IMR-90 (cell line): ENCODE results near the gene GLIPR1L2. TPM values are rescaled to one million over a fixed set of nuclear protein-coding genes. Genes with fewer than 3 reads are reported as not detected.

Experiments used
- ATAC-seq: fragments of 200-7000 bp; cut with Tn5 transposase; 2 replicates; pipeline ENCODE4 v1.9.1; 2020; ENCODE audit warnings: low read depth, mild to moderate bottlenecking, moderate library complexity
- BruUV-seq: library from RNA; stranded (reverse); fragments of 400-500 nt; replicated peaks from 2 replicates; lab custom pipeline; 2021; lab: Mats Ljungman, UMichigan
- CTCF ChIA-PET: fragments of 300-600 bp; formaldehyde crosslinking; extraction: SDS; loops from one replicate; lab custom pipeline; 2021; ENCODE audit warnings: antibody characterized with exemption; lab: Yijun Ruan, JAX
- POLR2A ChIA-PET: fragments of 300-600 bp; sonication (Branson Sonifier 250); formaldehyde crosslinking; loops from one replicate; lab custom pipeline; 2022; ENCODE audit warnings: antibody characterized with exemption; ENCODE audit not compliant: unreplicated experiment; lab: Charles Lee
- DNase-seq: peaks from one replicate; pipeline ENCODE4 v3.0.0; 2013
- H2AFZ ChIP-seq: replicated peaks from 2 replicates; pipeline ENCODE3; 2013; ENCODE audit warnings: low read length, mild to moderate bottlenecking; ENCODE audit not compliant: poor library complexity
- H2AK5ac ChIP-seq: 2 replicates; pipeline ENCODE4 v1.6.1; 2013; ENCODE audit warnings: low read depth, low read length, inconsistent platforms
- H2AK9ac ChIP-seq: replicated peaks from 2 replicates; pipeline ENCODE3; 2013; ENCODE audit warnings: mild to moderate bottlenecking, low read depth, low read length, moderate library complexity; ENCODE audit not compliant: poor library complexity
- H2BK120ac ChIP-seq: 2 replicates; pipeline ENCODE4 v1.6.1; 2013; ENCODE audit warnings: low read depth, low read length, inconsistent platforms
- H2BK15ac ChIP-seq: 3 replicates; pipeline ENCODE4 v1.6.1; 2013; ENCODE audit warnings: low read depth, low read length, inconsistent platforms
- H2BK20ac ChIP-seq: 2 replicates; pipeline ENCODE4 v1.6.1; 2013; ENCODE audit warnings: low read depth, mild to moderate bottlenecking, inconsistent platforms, low read length, moderate library complexity
- H2BK5ac ChIP-seq: 2 replicates; pipeline ENCODE4 v1.6.1; 2013; ENCODE audit warnings: mild to moderate bottlenecking, low read depth, low read length, inconsistent platforms; ENCODE audit not compliant: poor library complexity, severe bottlenecking
- H3K14ac ChIP-seq: replicated peaks from 2 replicates; pipeline ENCODE4 v1.6.1; 2013; ENCODE audit warnings: low read depth, low read length, inconsistent platforms
- H3K18ac ChIP-seq: 2 replicates; pipeline ENCODE4 v1.6.1; 2013; ENCODE audit warnings: low read depth, low read length, control low read depth
- H3K23ac ChIP-seq: 2 replicates; pipeline ENCODE4 v1.6.1; 2013; ENCODE audit warnings: low read depth, low read length, inconsistent platforms
- H3K27ac ChIP-seq: 2 replicates; pipeline ENCODE4 v1.5.1; 2013; ENCODE audit warnings: mild to moderate bottlenecking, control low read depth, low read length; ENCODE audit not compliant: insufficient read depth
- H3K27me3 ChIP-seq: 2 replicates; pipeline ENCODE4 v1.6.1; 2013; ENCODE audit warnings: low read length; ENCODE audit not compliant: control insufficient read depth, insufficient read depth
- H3K36me3 ChIP-seq: 2 replicates; pipeline ENCODE4 v1.6.1; 2013; ENCODE audit warnings: low read length, mixed read lengths; ENCODE audit not compliant: control insufficient read depth, insufficient read depth
- H3K4ac ChIP-seq: 2 replicates; pipeline ENCODE4 v1.6.1; 2013; ENCODE audit warnings: low read depth, low read length, inconsistent platforms
- H3K4me1 ChIP-seq: 2 replicates; pipeline ENCODE4 v1.6.1; 2013; ENCODE audit warnings: low read length, mixed read lengths; ENCODE audit not compliant: control insufficient read depth, insufficient read depth
- H3K4me2 ChIP-seq: 2 replicates; pipeline ENCODE4 v1.6.1; 2013; ENCODE audit warnings: low read depth, mild to moderate bottlenecking, control low read depth, low read length, moderate library complexity
- H3K4me3 ChIP-seq: 2 replicates; pipeline ENCODE4 v1.5.1; 2013; ENCODE audit warnings: low read depth, mild to moderate bottlenecking, control low read depth, low read length, moderate library complexity; ENCODE audit not compliant: insufficient read depth
- H3K56ac ChIP-seq: 2 replicates; pipeline ENCODE4 v1.6.1; 2013; ENCODE audit warnings: low read length, inconsistent platforms; ENCODE audit not compliant: insufficient read depth; ENCODE audit errors: extremely low read depth
- H3K79me1 ChIP-seq, 2 experiments: 2 replicates each; pipeline ENCODE4 v1.6.1; 2013; ENCODE audit warnings: low read length in 2 of 2, inconsistent platforms in 1 of 2, low read depth in 1 of 2
- H3K9ac ChIP-seq: 2 replicates; pipeline ENCODE4 v1.6.1; 2013; ENCODE audit warnings: low read depth, low read length, control low read depth
- H3K9me1 ChIP-seq: 2 replicates; pipeline ENCODE4 v1.6.1; 2013; ENCODE audit warnings: low read length, inconsistent platforms; ENCODE audit not compliant: insufficient read depth
- H3K9me3 ChIP-seq: 2 replicates; pipeline ENCODE4 v1.6.1; 2013; ENCODE audit warnings: low read length; ENCODE audit not compliant: control insufficient read depth, insufficient read depth
- H4K20me1 ChIP-seq: 2 replicates; pipeline ENCODE4 v1.6.1; 2013; ENCODE audit warnings: low read length, inconsistent platforms; ENCODE audit not compliant: insufficient read depth
- H4K5ac ChIP-seq: 2 replicates; pipeline ENCODE4 v1.6.1; 2013; ENCODE audit warnings: mild to moderate bottlenecking, low read depth, low read length, control low read depth
- H4K8ac ChIP-seq, 2 experiments: 2 replicates each; pipeline ENCODE4 v1.6.1; 2013; ENCODE audit warnings: low read depth in 2 of 2, low read length in 2 of 2, control low read depth in 1 of 2, inconsistent platforms in 1 of 2
- H4K91ac ChIP-seq: 2 replicates; pipeline ENCODE4 v1.6.1; 2013; ENCODE audit warnings: low read depth, low read length, inconsistent platforms; ENCODE audit not compliant: insufficient read depth
- CEBPB ChIP-seq: IDR thresholded peaks from 2 replicates; pipeline ENCODE4 v1.6.1; 2012; ENCODE audit warnings: low read depth, low read length, improper control_type of control experiment
- ELK1 ChIP-seq: fragments of 150-350 bp; IDR thresholded peaks from 2 replicates; pipeline ENCODE4 v1.6.1; 2016; ENCODE audit warnings: low read depth, mild to moderate bottlenecking, low read length, moderate library complexity, borderline replicate concordance
- FOS ChIP-seq: fragments of 150-350 bp; IDR thresholded peaks from 2 replicates; pipeline ENCODE4 v1.6.1; 2016; ENCODE audit warnings: low read depth, low read length
- MAZ ChIP-seq: IDR thresholded peaks from 2 replicates; pipeline ENCODE4 v1.6.1; 2012; ENCODE audit warnings: low read depth, mild to moderate bottlenecking, low read length, improper control_type of control experiment, moderate library complexity, borderline replicate concordance
- POLR2A ChIP-seq: IDR thresholded peaks from 2 replicates; pipeline ENCODE4 v1.6.1; 2012; ENCODE audit warnings: mild to moderate bottlenecking, low read depth, low read length
- RAD21 ChIP-seq: IDR thresholded peaks from 2 replicates; pipeline ENCODE4 v1.6.1; 2012; ENCODE audit warnings: low read length, improper control_type of control experiment
- RCOR1 ChIP-seq: IDR thresholded peaks from 2 replicates; pipeline ENCODE4 v1.6.1; 2012; ENCODE audit warnings: mild to moderate bottlenecking, low read length, improper control_type of control experiment; ENCODE audit not compliant: insufficient replicate concordance
- SMC3 ChIP-seq: fragments of 150-350 bp; IDR thresholded peaks from 2 replicates; pipeline ENCODE4 v1.6.1; 2016; ENCODE audit warnings: low read depth, mild to moderate bottlenecking, antibody characterized with exemption, low read length, moderate library complexity
- USF2 ChIP-seq: fragments of 150-350 bp; IDR thresholded peaks from 2 replicates; pipeline ENCODE4 v1.6.1; 2017; ENCODE audit warnings: mild to moderate bottlenecking, antibody characterized with exemption, low read length, low read depth
- WGBS, 2 experiments: methylation state at CpG; one replicate each; pipeline versions ENCODE4 v1.1.5 to v1.1.7; 2013; ENCODE audit warnings: missing lambda C conversion rate in 2 of 2; ENCODE audit not compliant: insufficient read length in 1 of 2; ENCODE audit errors: extremely low coverage in 2 of 2; 5-methylcytosine and 5-hydroxymethylcytosine counted together
- dilution Hi-C: fragments of 300-500 bp; cut with HindIII; formaldehyde crosslinking; loops from one replicate; pipeline ENCODE4 v1.14.3; 2018; ENCODE audit warnings: low sequenced_read_pairs; ENCODE audit not compliant: unreplicated experiment
- in situ Hi-C: fragments of 300-500 bp; cut with MboI; formaldehyde crosslinking; loops from 3 replicates; pipeline ENCODE4 v1.14.3; 2019; ENCODE audit warnings: low sequenced_read_pairs, inconsistent platforms, mixed read lengths
- intact Hi-C: fragments of 100-400 bp; cut with micrococcal nuclease; formaldehyde crosslinking; loops from 2 replicates; pipeline ENCODE4 v1.10.0; 2022
- polyA plus RNA-seq, 3 experiments: library from polyadenylated mRNA; depleted of rRNA; stranded (reverse); fragments of >200 nt; gene quantifications; 2 replicates each; pipeline ENCODE4 v1.2.3, GENCODE V29; 2012; ENCODE audit warnings: low replicate concordance in 1 of 3
- total RNA-seq: library from RNA; depleted of rRNA; stranded (reverse); fragments of >200 nt; gene quantifications from 2 replicates; pipeline ENCODE4 v1.2.3, GENCODE V29; 2012
- TF ChIP-seq, protein P1 (sequence below): conservative IDR thresholded peaks from 2 replicates; pipeline ENCODE4 v1.5.1; 2012; ENCODE audit warnings: mild to moderate bottlenecking, low read depth, low read length, improper control_type of control experiment

Gene GLIPR1L2
- total and polyA plus RNA-seq, 2 of the 4 experiments (the other 2 are of a cell fraction): 0.07 TPM; not detected in 1

DNA sequence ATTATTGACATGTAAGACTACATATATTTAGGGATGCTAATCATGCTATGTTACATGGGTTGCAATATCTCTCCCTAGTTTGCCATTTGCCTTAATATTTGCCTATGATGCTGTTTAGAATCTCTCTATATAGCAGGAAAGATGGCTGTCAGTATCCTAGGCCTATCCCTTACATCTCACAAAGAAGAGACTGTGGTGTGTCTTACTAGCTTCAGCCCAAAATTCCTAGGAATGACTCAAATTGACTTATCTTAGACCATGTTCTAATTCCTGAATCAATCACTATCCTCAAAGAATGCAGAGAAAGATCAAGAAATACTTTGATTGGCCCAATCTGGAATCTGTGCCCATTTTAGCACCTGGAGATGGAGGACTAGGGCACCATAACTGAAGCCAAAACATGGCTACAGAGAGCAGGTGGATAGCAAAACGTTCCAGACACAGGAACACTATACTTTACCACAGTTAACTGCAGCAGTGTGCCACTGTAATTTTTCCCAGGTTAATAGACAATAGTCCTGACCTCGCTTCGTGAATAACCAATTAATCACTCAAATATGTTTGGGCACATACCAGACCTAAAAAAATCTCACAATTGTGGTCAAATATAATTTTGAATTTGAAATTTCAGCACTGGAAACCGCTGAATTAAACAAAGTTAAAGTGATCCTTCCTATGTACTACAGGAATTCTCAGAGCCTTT, 57.0 kb downstream of the GLIPR1L2 start (continued):
- no peak for TF ChIP-seq MAZ
- TF ChIP-seq POLR2A: no peak

- no CpG with 5 or more reads among the region's 3 CpGs for WGBS, 2 experiments
- Histone ChIP-seq H4K5ac (no peak overlapping the region), H3K27me3 (no peaks in the 10 kb centered on the region), H3K79me1 (no peaks in the 10 kb centered on the region), H3K4ac (no peak overlapping the region), H2BK15ac (0 out of 3 replicates have a peak overlapping the region, but pooled peaks have one; percentile 39), H3K9me1 (no peaks in the 10 kb centered on the region; the same call in 1 of the 2 replicates), H3K36me3 (no peaks in the 10 kb centered on the region), H2AFZ (no peak overlapping the region), H3K14ac (no peak overlapping the region), H3K27ac (no peak overlapping the region), H3K56ac (no peak overlapping the region), H3K18ac (no peak overlapping the region; the same call in 1 of the 2 replicates), H2AK5ac (peak overlapping the region; percentile 21; the same call in 1 of the 2 replicates), H2BK120ac (peak overlapping the region; percentile 3; the same call in 1 of the 2 replicates), H2BK5ac (no peak overlapping the region), H3K23ac (no peak overlapping the region), H2BK20ac (0 out of 2 replicates have a peak overlapping the region, but pooled peaks have one; percentile 10), H3K9me3 (peaks cover 2% of the 10 kb centered on the region; the same call in 1 of the 2 replicates), H4K91ac (0 out of 2 replicates have a peak overlapping the region, but pooled peaks have one; percentile 12), H4K8ac (peak overlapping the region in 1 of 2 experiments; percentile 34; a peak in 1 of 4 replicates), H3K4me2 (no peak overlapping the region), H4K20me1 (no peaks in the 10 kb centered on the region), H3K9ac (no peak overlapping the region; the same call in 1 of the 2 replicates), H3K4me1 (no peaks in the 10 kb centered on the region), H3K4me3 (no peak overlapping the region), H2AK9ac (no peak overlapping the region)
- peak; percentile 64 for DNase-seq
- no TSS peak for BruUV-seq
- in situ Hi-C loops: no loop called here
- POLR2A ChIA-PET: no interaction called here
- intact Hi-C loops: no loop called here
- dilution Hi-C loops: no loop called here
- CTCF ChIA-PET: interaction anchor here (1.3 kb wide), 1 partner anchor 119 kb away, joined by 3 read pairs; the partner anchor contains the start of gene GLIPR1L1
- peak; percentile 88 for ATAC-seq
- no peak for TF ChIP-seq CEBPB
- no peak for TF ChIP-seq RCOR1
- TF ChIP-seq SMC3: no peak
- TF ChIP-seq ELK1: no peak
- no peak for TF ChIP-seq USF2
- TF ChIP-seq POLR2A: no peak
- TF ChIP-seq FOS: no peak
- TF ChIP-seq, protein P1, sequence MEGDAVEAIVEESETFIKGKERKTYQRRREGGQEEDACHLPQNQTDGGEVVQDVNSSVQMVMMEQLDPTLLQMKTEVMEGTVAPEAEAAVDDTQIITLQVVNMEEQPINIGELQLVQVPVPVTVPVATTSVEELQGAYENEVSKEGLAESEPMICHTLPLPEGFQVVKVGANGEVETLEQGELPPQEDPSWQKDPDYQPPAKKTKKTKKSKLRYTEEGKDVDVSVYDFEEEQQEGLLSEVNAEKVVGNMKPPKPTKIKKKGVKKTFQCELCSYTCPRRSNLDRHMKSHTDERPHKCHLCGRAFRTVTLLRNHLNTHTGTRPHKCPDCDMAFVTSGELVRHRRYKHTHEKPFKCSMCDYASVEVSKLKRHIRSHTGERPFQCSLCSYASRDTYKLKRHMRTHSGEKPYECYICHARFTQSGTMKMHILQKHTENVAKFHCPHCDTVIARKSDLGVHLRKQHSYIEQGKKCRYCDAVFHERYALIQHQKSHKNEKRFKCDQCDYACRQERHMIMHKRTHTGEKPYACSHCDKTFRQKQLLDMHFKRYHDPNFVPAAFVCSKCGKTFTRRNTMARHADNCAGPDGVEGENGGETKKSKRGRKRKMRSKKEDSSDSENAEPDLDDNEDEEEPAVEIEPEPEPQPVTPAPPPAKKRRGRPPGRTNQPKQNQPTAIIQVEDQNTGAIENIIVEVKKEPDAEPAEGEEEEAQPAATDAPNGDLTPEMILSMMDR: no peak
- no peak for TF ChIP-seq RAD21
Observed at GRCh38 chr12:75452675-75453330, 61.9 kb downstream of the GLIPR1L2 start.
